NT2/D1 (cell line): ENCODE measurements around the gene MCHR1.

Experiments
- SUZ12 ChIP-seq: IDR thresholded peaks from 2 replicates; pipeline ENCODE4 v1.6.1; 2011; ENCODE audit not compliant: insufficient read length, insufficient read depth; ENCODE audit errors: extremely low read depth
- YY1 ChIP-seq: IDR thresholded peaks from 2 replicates; pipeline ENCODE4 v1.6.1; 2011; ENCODE audit not compliant: insufficient read length, insufficient read depth
- ZNF274 ChIP-seq: IDR thresholded peaks from 2 replicates; pipeline ENCODE4 v1.6.1; 2011; ENCODE audit warnings: mild to moderate bottlenecking, low read depth, low read length

DNA sequence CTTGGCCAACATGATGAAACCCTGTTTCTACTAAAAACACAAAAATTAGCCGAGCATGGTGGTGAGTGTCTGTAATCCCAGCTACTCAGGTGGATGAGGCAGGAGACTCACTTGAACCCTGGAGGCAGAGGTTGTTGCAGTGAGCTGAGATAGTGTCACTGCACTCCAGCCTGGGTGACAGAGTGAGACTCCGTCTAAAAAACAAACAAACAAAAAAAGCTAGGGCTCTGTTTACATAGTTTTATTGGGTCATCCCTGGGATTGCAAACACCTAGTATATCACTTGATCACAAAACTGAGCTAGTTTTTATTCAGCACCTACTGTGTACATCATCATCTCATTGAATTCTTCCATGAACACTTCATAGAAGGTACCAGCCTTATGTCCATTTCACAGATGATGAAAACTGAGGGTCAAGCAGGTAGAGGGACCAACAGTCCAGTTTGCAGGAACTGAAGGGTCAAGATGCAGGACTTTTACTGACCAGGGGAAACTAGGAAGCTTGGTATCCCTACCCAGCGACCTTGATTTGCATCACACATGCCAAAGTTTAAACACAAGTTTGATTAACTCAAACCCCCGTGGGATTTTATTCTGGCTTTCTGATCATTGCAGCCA, 33.6 kb upstream of the MCHR1 start:
- TF ChIP-seq YY1 (no peak), SUZ12 (no peak), ZNF274 (no peak)
